ENCODE measurements around the gene ENTPD3. TPM values are rescaled to one million over a fixed set of nuclear protein-coding genes. Genes with fewer than 3 reads are reported as not detected.

ENTPD3 gene
- not detected in 2 replicates for total RNA-seq (2014; rRNA removed; shearing (Covaris generic); ENCODE audit: low replicate concordance)

DNA sequence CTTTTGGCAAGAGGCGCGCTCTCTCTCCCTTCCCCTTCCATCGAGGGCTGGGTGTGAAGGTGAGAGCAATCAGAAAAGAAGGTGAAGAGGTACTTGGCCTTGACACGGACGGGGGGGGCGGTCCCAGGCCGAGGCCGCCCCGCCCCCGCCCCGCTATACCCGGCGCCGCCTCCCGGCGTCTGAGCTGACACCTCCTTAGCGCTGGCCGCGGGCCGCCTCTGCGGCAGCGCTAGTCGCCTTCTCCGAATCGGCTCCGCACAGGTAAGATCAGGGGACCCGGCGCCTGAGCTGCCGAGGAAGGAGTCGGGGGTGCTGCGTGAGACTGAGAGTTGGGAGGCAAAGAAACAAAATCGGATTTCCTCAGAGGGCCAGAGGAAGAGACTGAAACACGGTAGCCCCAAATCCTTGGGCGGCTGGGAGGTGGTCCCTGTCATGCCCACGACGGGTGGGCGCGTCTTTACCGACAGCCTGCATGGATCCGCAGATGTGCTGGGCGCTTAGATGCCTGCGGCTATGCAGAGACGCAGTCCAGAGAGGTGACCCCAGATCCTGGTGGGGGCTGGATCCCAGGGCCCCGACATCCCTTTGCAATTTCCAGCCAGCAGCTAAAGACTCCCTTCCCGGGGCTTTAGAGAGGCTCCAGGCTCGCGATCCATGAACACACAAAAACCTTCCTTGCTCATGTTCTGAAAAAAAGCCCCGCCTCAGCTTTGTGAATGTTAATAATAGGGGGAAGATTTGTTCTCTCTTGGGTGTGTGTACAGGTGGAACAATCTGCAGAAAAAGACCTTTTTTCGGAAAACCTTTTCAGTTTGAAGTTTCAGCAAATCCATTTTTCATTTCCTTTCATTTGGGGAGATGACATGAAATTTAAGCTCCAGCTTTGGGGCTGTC lies at the start of gene ENTPD3:
Gene ENTPD3, plus strand, starts transcription at position 184 of the 894 bp plus-strand sequence. CDS start 874 bp downstream, outside the sequence.
- Histone ChIP-seq H3K4me2 (ENCODE audit: low read depth, low read length, poor library complexity, severe bottlenecking) (no peak within 1 kb of the TSS), H3K4me3 (ENCODE audit: low read length) (no peak within 1 kb of the TSS), H3K79me2 (ENCODE audit: low read length) (no peaks in the 10 kb centered on the region), H3K27me3 (ENCODE audit: low read length) (no peaks in the 10 kb centered on the region), H2AFZ (ENCODE audit: low read length) (no peak within 1 kb of the TSS), H3K27ac (ENCODE audit: low read length) (no peak within 1 kb of the TSS), H3K9me3 (ENCODE audit: low read length) (no peaks in the 10 kb centered on the region), H3K9ac (ENCODE audit: low read length) (no peak within 1 kb of the TSS), H3K9me2 (replicated peaks; ENCODE audit: insufficient read depth, low read length) (no peaks in the 10 kb centered on the region), H3K36me3 (ENCODE audit: insufficient read depth, low read length) (no peaks in the 10 kb centered on the region), H4K20me1 (ENCODE audit: insufficient read depth, low read depth, low read length) (no peaks in the 10 kb centered on the region), H3K4me1 (ENCODE audit: low read length) (no peaks in the 10 kb centered on the region)
- no peak for DNase-seq

GRCh38 chr3:40339871-40340270 lies 47.1 kb upstream of the ENTPD3 start:
- no peak for DNase-seq
- no peak overlapping the region for H3K4me2 ChIP-seq (ENCODE audit: low read depth, low read length, poor library complexity, severe bottlenecking)
- H3K9ac ChIP-seq (ENCODE audit: low read length) = no peak overlapping the region
- H3K9me3 ChIP-seq (ENCODE audit: low read length) = no peaks in the 10 kb centered on the region
- H2AFZ ChIP-seq (ENCODE audit: low read length) = no peak overlapping the region
- no peaks in the 10 kb centered on the region for H3K36me3 ChIP-seq (ENCODE audit: insufficient read depth, low read length)
- H3K4me1 ChIP-seq (ENCODE audit: low read length) = no peaks in the 10 kb centered on the region
- no peaks in the 10 kb centered on the region for H3K27me3 ChIP-seq (ENCODE audit: low read length)
- no peaks in the 10 kb centered on the region for H3K79me2 ChIP-seq (ENCODE audit: low read length)
- no peaks in the 10 kb centered on the region for H4K20me1 ChIP-seq (ENCODE audit: insufficient read depth, low read depth, low read length)
- H3K27ac ChIP-seq (ENCODE audit: low read length) = no peak overlapping the region
- no peaks in the 10 kb centered on the region for H3K9me2 ChIP-seq (replicated peaks; ENCODE audit: insufficient read depth, low read length)
- no peak overlapping the region for H3K4me3 ChIP-seq (ENCODE audit: low read length)

DNA sequence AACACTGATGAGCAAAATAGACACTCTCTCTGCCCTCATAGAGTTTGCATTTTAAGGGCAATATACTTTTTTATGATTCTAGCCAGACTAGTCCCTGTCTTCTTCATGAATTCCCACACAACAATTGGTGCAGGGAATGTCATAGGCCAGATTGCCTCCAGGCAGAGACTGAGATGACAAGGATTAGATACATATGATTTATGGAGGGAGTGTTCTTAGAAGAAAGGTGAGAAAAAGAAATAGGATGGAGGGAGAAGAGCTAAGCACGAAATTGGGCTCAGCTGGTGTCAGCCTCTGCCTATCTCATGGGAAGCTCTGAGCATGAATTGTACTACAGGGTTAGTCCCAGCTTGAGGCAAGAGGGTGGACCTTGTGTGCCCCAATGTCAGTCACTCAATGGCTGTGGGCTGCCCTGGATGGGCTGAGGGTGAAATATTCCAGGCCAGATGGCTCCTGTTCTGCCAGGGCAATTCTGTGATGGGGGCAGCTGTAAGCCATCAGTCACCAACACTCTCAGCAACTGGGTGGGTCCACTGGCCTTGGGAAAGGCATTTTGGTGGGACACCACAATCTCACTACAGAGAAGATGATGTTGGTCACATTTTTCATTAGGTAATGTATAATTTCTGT lies 46.3 kb upstream of the ENTPD3 start:
- no peak overlapping the region for H3K4me2 ChIP-seq (ENCODE audit: low read depth, low read length, poor library complexity, severe bottlenecking)
- H2AFZ ChIP-seq (ENCODE audit: low read length) = no peak overlapping the region
- H3K4me3 ChIP-seq (ENCODE audit: low read length) = no peak overlapping the region
- no peak for DNase-seq
- no peaks in the 10 kb centered on the region for H4K20me1 ChIP-seq (ENCODE audit: insufficient read depth, low read depth, low read length)
- H3K9me3 ChIP-seq (ENCODE audit: low read length) = no peaks in the 10 kb centered on the region
- H3K27ac ChIP-seq (ENCODE audit: low read length) = no peak overlapping the region
- no peaks in the 10 kb centered on the region for H3K27me3 ChIP-seq (ENCODE audit: low read length)
- no peaks in the 10 kb centered on the region for H3K4me1 ChIP-seq (ENCODE audit: low read length)
- no peak overlapping the region for H3K9ac ChIP-seq (ENCODE audit: low read length)
- H3K9me2 ChIP-seq (replicated peaks; ENCODE audit: insufficient read depth, low read length) = no peaks in the 10 kb centered on the region
- no peaks in the 10 kb centered on the region for H3K79me2 ChIP-seq (ENCODE audit: low read length)
- no peaks in the 10 kb centered on the region for H3K36me3 ChIP-seq (ENCODE audit: insufficient read depth, low read length)

GRCh38 chr3:40341671-40342070 lies 45.3 kb upstream of the ENTPD3 start:
- H3K79me2 ChIP-seq (ENCODE audit: low read length) = no peaks in the 10 kb centered on the region
- H2AFZ ChIP-seq (ENCODE audit: low read length) = no peak overlapping the region
- H3K9me2 ChIP-seq (replicated peaks; ENCODE audit: insufficient read depth, low read length) = no peaks in the 10 kb centered on the region
- no peak overlapping the region for H3K9ac ChIP-seq (ENCODE audit: low read length)
- no peak overlapping the region for H3K4me2 ChIP-seq (ENCODE audit: low read depth, low read length, poor library complexity, severe bottlenecking)
- no peak for DNase-seq
- H3K27ac ChIP-seq (ENCODE audit: low read length) = no peak overlapping the region
- H3K36me3 ChIP-seq (ENCODE audit: insufficient read depth, low read length) = no peaks in the 10 kb centered on the region
- no peaks in the 10 kb centered on the region for H3K4me1 ChIP-seq (ENCODE audit: low read length)
- no peaks in the 10 kb centered on the region for H3K9me3 ChIP-seq (ENCODE audit: low read length)
- no peak overlapping the region for H3K4me3 ChIP-seq (ENCODE audit: low read length)
- H3K27me3 ChIP-seq (ENCODE audit: low read length) = no peaks in the 10 kb centered on the region
- no peaks in the 10 kb centered on the region for H4K20me1 ChIP-seq (ENCODE audit: insufficient read depth, low read depth, low read length)

DNA sequence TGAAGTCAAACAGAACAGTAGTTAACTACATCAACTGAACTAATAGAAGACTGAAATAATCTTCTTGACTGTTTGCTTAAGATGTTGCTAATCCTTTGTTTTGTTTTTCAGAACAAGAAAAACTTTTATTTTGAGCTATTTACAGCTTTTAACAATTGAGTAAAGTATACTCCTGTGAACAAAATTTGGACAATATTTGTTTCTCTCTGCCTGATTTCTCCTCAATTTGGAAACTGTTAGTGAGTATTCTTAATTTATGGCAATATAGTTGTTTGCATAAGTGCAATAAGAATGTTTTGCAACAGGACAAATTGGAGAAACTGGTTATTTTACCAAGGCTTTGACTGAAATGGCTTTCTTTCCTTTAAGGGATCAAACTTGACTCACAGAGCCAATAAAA lies 36.5 kb upstream of the ENTPD3 start:
- no peak overlapping the region for H3K4me3 ChIP-seq (ENCODE audit: low read length)
- no peaks in the 10 kb centered on the region for H3K9me2 ChIP-seq (replicated peaks; ENCODE audit: insufficient read depth, low read length)
- H2AFZ ChIP-seq (ENCODE audit: low read length) = no peak overlapping the region
- DNase-seq = no peak
- H4K20me1 ChIP-seq (ENCODE audit: insufficient read depth, low read depth, low read length) = no peaks in the 10 kb centered on the region
- no peak overlapping the region for H3K27ac ChIP-seq (ENCODE audit: low read length)
- no peaks in the 10 kb centered on the region for H3K4me1 ChIP-seq (ENCODE audit: low read length)
- no peaks in the 10 kb centered on the region for H3K79me2 ChIP-seq (ENCODE audit: low read length)
- H3K4me2 ChIP-seq (ENCODE audit: low read depth, low read length, poor library complexity, severe bottlenecking) = no peak overlapping the region
- no peaks in the 10 kb centered on the region for H3K9me3 ChIP-seq (ENCODE audit: low read length)
- H3K27me3 ChIP-seq (ENCODE audit: low read length) = no peaks in the 10 kb centered on the region
- H3K9ac ChIP-seq (ENCODE audit: low read length) = no peak overlapping the region
- H3K36me3 ChIP-seq (ENCODE audit: insufficient read depth, low read length) = no peaks in the 10 kb centered on the region

GRCh38 chr3:40355410-40355809 lies 31.6 kb upstream of the ENTPD3 start:
- Histone ChIP-seq H3K4me2 (ENCODE audit: low read depth, low read length, poor library complexity, severe bottlenecking) (no peak overlapping the region), H3K9me3 (ENCODE audit: low read length) (no peaks in the 10 kb centered on the region), H3K27me3 (ENCODE audit: low read length) (no peaks in the 10 kb centered on the region), H4K20me1 (ENCODE audit: insufficient read depth, low read depth, low read length) (no peaks in the 10 kb centered on the region), H3K4me3 (ENCODE audit: low read length) (no peak overlapping the region), H3K9me2 (replicated peaks; ENCODE audit: insufficient read depth, low read length) (no peaks in the 10 kb centered on the region), H3K9ac (ENCODE audit: low read length) (no peak overlapping the region), H3K4me1 (ENCODE audit: low read length) (no peaks in the 10 kb centered on the region), H3K27ac (ENCODE audit: low read length) (no peak overlapping the region), H3K79me2 (ENCODE audit: low read length) (no peaks in the 10 kb centered on the region), H3K36me3 (ENCODE audit: insufficient read depth, low read length) (no peaks in the 10 kb centered on the region), H2AFZ (ENCODE audit: low read length) (no peak overlapping the region)
- no peak for DNase-seq

GRCh38 chr3:40358454-40358853 lies 28.5 kb upstream of the ENTPD3 start:
- H3K9ac ChIP-seq (ENCODE audit: low read length) = no peak overlapping the region
- no peaks in the 10 kb centered on the region for H3K9me3 ChIP-seq (ENCODE audit: low read length)
- no peak overlapping the region for H2AFZ ChIP-seq (ENCODE audit: low read length)

GRCh38 chr3:40363674-40364073 lies 23.3 kb upstream of the ENTPD3 start:
- H3K9me2 ChIP-seq (replicated peaks; ENCODE audit: insufficient read depth, low read length) = no peaks in the 10 kb centered on the region

More at GRCh38 chr3:40358454-40358853, 28.5 kb upstream of the ENTPD3 start:
- DNase-seq = no peak
- no peaks in the 10 kb centered on the region for H3K9me2 ChIP-seq (replicated peaks; ENCODE audit: insufficient read depth, low read length)
- no peaks in the 10 kb centered on the region for H3K36me3 ChIP-seq (ENCODE audit: insufficient read depth, low read length)
- H3K79me2 ChIP-seq (ENCODE audit: low read length) = no peaks in the 10 kb centered on the region
- H3K4me3 ChIP-seq (ENCODE audit: low read length) = no peak overlapping the region
- no peak overlapping the region for H3K27ac ChIP-seq (ENCODE audit: low read length)
- no peaks in the 10 kb centered on the region for H3K4me1 ChIP-seq (ENCODE audit: low read length)
- no peak overlapping the region for H3K4me2 ChIP-seq (ENCODE audit: low read depth, low read length, poor library complexity, severe bottlenecking)
- H4K20me1 ChIP-seq (ENCODE audit: insufficient read depth, low read depth, low read length) = no peaks in the 10 kb centered on the region
- H3K27me3 ChIP-seq (ENCODE audit: low read length) = no peaks in the 10 kb centered on the region

More at GRCh38 chr3:40363674-40364073, 23.3 kb upstream of the ENTPD3 start:
- no peaks in the 10 kb centered on the region for H3K9me3 ChIP-seq (ENCODE audit: low read length)
- no peaks in the 10 kb centered on the region for H3K27me3 ChIP-seq (ENCODE audit: low read length)
- H3K27ac ChIP-seq (ENCODE audit: low read length) = no peak overlapping the region
- no peak overlapping the region for H3K9ac ChIP-seq (ENCODE audit: low read length)
- DNase-seq = no peak
- H2AFZ ChIP-seq (ENCODE audit: low read length) = no peak overlapping the region
- H3K79me2 ChIP-seq (ENCODE audit: low read length) = no peaks in the 10 kb centered on the region
- H3K4me2 ChIP-seq (ENCODE audit: low read depth, low read length, poor library complexity, severe bottlenecking) = no peak overlapping the region
- H3K36me3 ChIP-seq (ENCODE audit: insufficient read depth, low read length) = no peaks in the 10 kb centered on the region
- H3K4me3 ChIP-seq (ENCODE audit: low read length) = no peak overlapping the region
- no peaks in the 10 kb centered on the region for H4K20me1 ChIP-seq (ENCODE audit: insufficient read depth, low read depth, low read length)
- H3K4me1 ChIP-seq (ENCODE audit: low read length) = no peaks in the 10 kb centered on the region

Measured in Karpas-422 (cell line).